ENCODE results near the gene LSM12. TPM values are rescaled to one million over a fixed set of nuclear protein-coding genes. Genes with fewer than 3 reads are reported as not detected.

Gene LSM12
- total RNA-seq, 1 experiment from 2014 or later, result 128 TPM

DNA sequence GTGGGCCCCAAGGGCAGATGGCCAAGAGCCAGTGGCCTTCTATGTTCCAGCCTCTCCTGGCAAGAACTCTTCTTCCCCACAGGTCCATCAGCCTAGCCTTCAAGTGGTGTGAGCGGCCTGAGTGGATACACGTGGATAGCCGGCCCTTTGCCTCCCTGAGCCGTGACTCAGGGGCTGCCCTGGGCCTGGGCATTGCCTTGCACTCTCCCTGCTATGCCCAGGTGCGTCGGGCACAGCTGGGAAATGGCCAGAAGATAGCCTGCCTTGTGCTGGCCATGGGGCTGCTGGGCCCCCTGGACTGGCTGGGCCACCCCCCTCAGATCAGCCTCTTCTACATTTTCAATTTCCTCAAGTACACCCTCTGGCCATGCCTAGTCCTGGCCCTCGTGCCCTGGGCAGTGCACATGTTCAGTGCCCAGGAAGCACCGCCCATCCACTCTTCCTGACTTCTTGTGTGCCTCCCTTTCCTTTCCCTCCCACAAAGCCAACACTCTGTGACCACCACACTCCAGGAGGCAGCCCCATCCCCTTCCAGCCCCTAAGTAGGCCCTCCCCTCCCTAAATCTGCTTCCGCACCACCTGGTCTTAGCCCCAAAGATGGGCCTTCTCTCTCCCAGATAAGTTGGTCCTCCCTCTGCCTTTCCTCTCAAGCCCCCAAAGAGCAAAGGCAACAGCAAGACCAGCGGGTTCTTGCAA is 9.3 kb upstream of the LSM12 start:
- H3K14ac ChIP-seq (ENCODE audit: insufficient read depth, low read length), result no peak overlapping the region
- H4K8ac ChIP-seq (replicated peaks; ENCODE audit: insufficient read length, low read depth, low read length), result no peak overlapping the region
- H2BK5ac ChIP-seq (ENCODE audit: insufficient read length, low read length), result no peak overlapping the region
- H3K23ac ChIP-seq (ENCODE audit: insufficient read length, low read depth, low read length), result no peak overlapping the region
- no peak overlapping the region for H3K56ac ChIP-seq (ENCODE audit: insufficient read length, low read depth, low read length)
- no peak overlapping the region for H2BK12ac ChIP-seq (ENCODE audit: insufficient read length, low read depth, low read length)
- H4K5ac ChIP-seq (ENCODE audit: insufficient read length, low read depth, low read length), result no peak overlapping the region
- WGBS (ENCODE audit: extremely low coverage, insufficient read length, low lambda C conversion rate), result no CpG with 5 or more reads among the region's 10 CpGs
- Mint-ChIP-seq H3K9me3 (no peaks in the 10 kb centered on the region), H3K27ac (peak overlapping the region in 2 of 3 experiments; percentile 35 to 73; a peak in 4 of 7 replicates), H3K36me3 (ENCODE audit: insufficient read depth in 1 of 3, low read depth in 3 of 3) (peaks cover 27 to 72% (median 57%) of the 10 kb centered on the region in 3 experiments; a peak in 6 of 7 replicates), H3K4me3 (no peak overlapping the region), H3K27me3 (ENCODE audit: low read depth) (peaks cover 1% of the 10 kb centered on the region; the same call in 1 of the 2 replicates), H3K4me1 (peaks cover 11 to 21% of the 10 kb centered on the region in 2 experiments)
- H3K79me1 ChIP-seq (ENCODE audit: insufficient read depth, low read depth, low read length, poor library complexity, severe bottlenecking), result no peaks in the 10 kb centered on the region
- H2AK5ac ChIP-seq (ENCODE audit: insufficient read length, low read length), result no peak overlapping the region
- H3K27me3 ChIP-seq (ENCODE audit: insufficient read depth, low read length), result no peaks in the 10 kb centered on the region
- H4K91ac ChIP-seq (ENCODE audit: insufficient read length, low read depth, low read length), result no peak overlapping the region
- H3K9me3 ChIP-seq (ENCODE audit: control insufficient read depth, low read depth, low read length), result no peaks in the 10 kb centered on the region
- H2BK15ac ChIP-seq (ENCODE audit: low read depth, low read length), result no peak overlapping the region
- H3K27ac ChIP-seq (ENCODE audit: insufficient read length, low read depth, low read length), result no peak overlapping the region
- no peak overlapping the region for H2BK120ac ChIP-seq (ENCODE audit: low read depth, low read length, poor library complexity, severe bottlenecking)
- no peak overlapping the region for H3T11ph ChIP-seq (ENCODE audit: low read length)
- H3K18ac ChIP-seq (ENCODE audit: insufficient read length, low read depth, low read length), result no peak overlapping the region
- no peak overlapping the region for H2BK20ac ChIP-seq (ENCODE audit: low read depth, low read length, poor library complexity, severe bottlenecking)
- TF ChIP-seq, protein P1, sequence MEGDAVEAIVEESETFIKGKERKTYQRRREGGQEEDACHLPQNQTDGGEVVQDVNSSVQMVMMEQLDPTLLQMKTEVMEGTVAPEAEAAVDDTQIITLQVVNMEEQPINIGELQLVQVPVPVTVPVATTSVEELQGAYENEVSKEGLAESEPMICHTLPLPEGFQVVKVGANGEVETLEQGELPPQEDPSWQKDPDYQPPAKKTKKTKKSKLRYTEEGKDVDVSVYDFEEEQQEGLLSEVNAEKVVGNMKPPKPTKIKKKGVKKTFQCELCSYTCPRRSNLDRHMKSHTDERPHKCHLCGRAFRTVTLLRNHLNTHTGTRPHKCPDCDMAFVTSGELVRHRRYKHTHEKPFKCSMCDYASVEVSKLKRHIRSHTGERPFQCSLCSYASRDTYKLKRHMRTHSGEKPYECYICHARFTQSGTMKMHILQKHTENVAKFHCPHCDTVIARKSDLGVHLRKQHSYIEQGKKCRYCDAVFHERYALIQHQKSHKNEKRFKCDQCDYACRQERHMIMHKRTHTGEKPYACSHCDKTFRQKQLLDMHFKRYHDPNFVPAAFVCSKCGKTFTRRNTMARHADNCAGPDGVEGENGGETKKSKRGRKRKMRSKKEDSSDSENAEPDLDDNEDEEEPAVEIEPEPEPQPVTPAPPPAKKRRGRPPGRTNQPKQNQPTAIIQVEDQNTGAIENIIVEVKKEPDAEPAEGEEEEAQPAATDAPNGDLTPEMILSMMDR (conservative IDR thresholded peaks at IDR 0.05), result no peak
- H3K79me2 ChIP-seq (ENCODE audit: insufficient read depth, low read length), result no peaks in the 10 kb centered on the region; the same call in 1 of the 2 replicates
- H3K9ac ChIP-seq (ENCODE audit: extremely low read depth, insufficient read length, low read length), result no peak overlapping the region
- H3K4ac ChIP-seq (ENCODE audit: low read depth, low read length), result no peak overlapping the region
- H4K20me1 ChIP-seq (ENCODE audit: control insufficient read depth, insufficient read depth, insufficient read length), result no peaks in the 10 kb centered on the region
- no peak overlapping the region for H3K4me2 ChIP-seq (ENCODE audit: insufficient read depth, insufficient read length, low read length)
- peak; percentile 27 for DNase-seq
- H2AFZ ChIP-seq (ENCODE audit: low read length), result no peak overlapping the region
- H3K4me1 ChIP-seq (ENCODE audit: insufficient read depth, low read length), result no peaks in the 10 kb centered on the region
- H3K23me2 ChIP-seq (ENCODE audit: insufficient read length, low read depth, low read length, poor library complexity, severe bottlenecking), result peaks cover 5% of the 10 kb centered on the region

Data from H9 (cell line).